Measurements from ENCODE around the gene GPX2. TPM values are rescaled to one million over a fixed set of nuclear protein-coding genes. Genes with fewer than 3 reads are reported as not detected.

The GPX2 gene
- total and polyA plus RNA-seq, 2 of the 4 experiments (the other 2 are of a cell fraction), result not detected

DNA sequence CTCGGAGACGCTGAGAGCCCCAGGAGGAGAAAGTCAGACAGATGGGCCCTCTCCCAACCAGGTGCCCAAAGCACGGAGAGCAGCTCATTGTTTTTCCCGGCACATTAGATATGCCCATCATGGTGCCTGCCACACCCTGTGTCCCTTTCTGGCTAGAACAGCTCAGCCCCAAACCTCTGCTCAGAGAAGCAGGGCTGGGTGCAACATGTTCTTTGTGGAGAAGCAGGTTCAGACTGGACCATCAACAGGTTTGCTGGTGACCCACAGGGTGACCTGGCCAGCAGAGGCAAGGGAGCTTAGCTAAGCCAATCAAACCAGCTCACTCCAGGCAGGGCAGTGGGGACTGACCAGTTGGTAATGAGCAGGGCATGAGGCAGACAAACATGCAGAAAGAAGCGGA, 16.2 kb upstream of the GPX2 start:
- no peak overlapping the region for H2AFZ ChIP-seq (replicated peaks; ENCODE audit: low read length, poor library complexity)
- H3K4ac ChIP-seq (ENCODE audit: low read depth, low read length), result no peak overlapping the region
- H4K5ac ChIP-seq (ENCODE audit: low read depth, low read length), result no peak overlapping the region
- no peak overlapping the region for H3K23ac ChIP-seq (ENCODE audit: low read depth, low read length)
- H2BK15ac ChIP-seq (ENCODE audit: low read depth, low read length), result no peak overlapping the region
- dilution Hi-C loops (cut with HindIII; ENCODE audit: low sequenced_read_pairs, unreplicated experiment) (no loop called here), intact Hi-C loops (cut with micrococcal nuclease) (no loop called here), in situ Hi-C loops (cut with MboI; ENCODE audit: low sequenced_read_pairs) (no loop called here)
- no TSS peak for BruUV-seq (replicated peaks)
- no peak overlapping the region for H3K27ac ChIP-seq (ENCODE audit: insufficient read depth, low read length)
- H2BK5ac ChIP-seq (ENCODE audit: low read depth, low read length, poor library complexity, severe bottlenecking), result no peak overlapping the region
- no peak overlapping the region for H2BK120ac ChIP-seq (ENCODE audit: low read depth, low read length)
- no peak overlapping the region for H4K8ac ChIP-seq (ENCODE audit: low read depth in 2 of 2, low read length in 2 of 2)
- no peaks in the 10 kb centered on the region for H3K36me3 ChIP-seq (ENCODE audit: control insufficient read depth, insufficient read depth, low read length)
- DNase-seq (no peak), ATAC-seq (ENCODE audit: low read depth) (no peak)
- no peak overlapping the region for H3K14ac ChIP-seq (replicated peaks; ENCODE audit: low read depth, low read length)
- H3K4me1 ChIP-seq (ENCODE audit: control insufficient read depth, insufficient read depth, low read length), result no peaks in the 10 kb centered on the region
- no peak overlapping the region for H3K9ac ChIP-seq (ENCODE audit: low read depth, low read length)
- peaks cover 2% of the 10 kb centered on the region; the same call in 1 of the 2 replicates for H3K9me1 ChIP-seq (ENCODE audit: insufficient read depth, low read length)
- no peak overlapping the region for H2AK9ac ChIP-seq (replicated peaks; ENCODE audit: low read depth, low read length, poor library complexity)
- TF ChIP-seq, protein P1, sequence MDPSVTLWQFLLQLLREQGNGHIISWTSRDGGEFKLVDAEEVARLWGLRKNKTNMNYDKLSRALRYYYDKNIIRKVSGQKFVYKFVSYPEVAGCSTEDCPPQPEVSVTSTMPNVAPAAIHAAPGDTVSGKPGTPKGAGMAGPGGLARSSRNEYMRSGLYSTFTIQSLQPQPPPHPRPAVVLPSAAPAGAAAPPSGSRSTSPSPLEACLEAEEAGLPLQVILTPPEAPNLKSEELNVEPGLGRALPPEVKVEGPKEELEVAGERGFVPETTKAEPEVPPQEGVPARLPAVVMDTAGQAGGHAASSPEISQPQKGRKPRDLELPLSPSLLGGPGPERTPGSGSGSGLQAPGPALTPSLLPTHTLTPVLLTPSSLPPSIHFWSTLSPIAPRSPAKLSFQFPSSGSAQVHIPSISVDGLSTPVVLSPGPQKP (IDR thresholded peaks at IDR 0.05; ENCODE audit: borderline replicate concordance, low read depth, low read length), result no peak
- no peak for TF ChIP-seq CEBPB (IDR thresholded peaks at IDR 0.05; ENCODE audit: low read depth, low read length)
- TF ChIP-seq CHD1 (IDR thresholded peaks at IDR 0.05; ENCODE audit: low read depth, low read length), result no peak
- TF ChIP-seq, protein P2, sequence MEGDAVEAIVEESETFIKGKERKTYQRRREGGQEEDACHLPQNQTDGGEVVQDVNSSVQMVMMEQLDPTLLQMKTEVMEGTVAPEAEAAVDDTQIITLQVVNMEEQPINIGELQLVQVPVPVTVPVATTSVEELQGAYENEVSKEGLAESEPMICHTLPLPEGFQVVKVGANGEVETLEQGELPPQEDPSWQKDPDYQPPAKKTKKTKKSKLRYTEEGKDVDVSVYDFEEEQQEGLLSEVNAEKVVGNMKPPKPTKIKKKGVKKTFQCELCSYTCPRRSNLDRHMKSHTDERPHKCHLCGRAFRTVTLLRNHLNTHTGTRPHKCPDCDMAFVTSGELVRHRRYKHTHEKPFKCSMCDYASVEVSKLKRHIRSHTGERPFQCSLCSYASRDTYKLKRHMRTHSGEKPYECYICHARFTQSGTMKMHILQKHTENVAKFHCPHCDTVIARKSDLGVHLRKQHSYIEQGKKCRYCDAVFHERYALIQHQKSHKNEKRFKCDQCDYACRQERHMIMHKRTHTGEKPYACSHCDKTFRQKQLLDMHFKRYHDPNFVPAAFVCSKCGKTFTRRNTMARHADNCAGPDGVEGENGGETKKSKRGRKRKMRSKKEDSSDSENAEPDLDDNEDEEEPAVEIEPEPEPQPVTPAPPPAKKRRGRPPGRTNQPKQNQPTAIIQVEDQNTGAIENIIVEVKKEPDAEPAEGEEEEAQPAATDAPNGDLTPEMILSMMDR (conservative IDR thresholded peaks at IDR 0.05; ENCODE audit: low read depth, low read length), result no peak
- TF ChIP-seq SMC3 (IDR thresholded peaks at IDR 0.05; ENCODE audit: low read depth, low read length), result no peak
- TF ChIP-seq NFE2L2 (IDR thresholded peaks at IDR 0.05; ENCODE audit: low read depth, low read length), result no peak
- no peak for TF ChIP-seq FOS (IDR thresholded peaks at IDR 0.05; ENCODE audit: low read depth, low read length)
- no peak for TF ChIP-seq POLR2A (IDR thresholded peaks at IDR 0.05; ENCODE audit: low read depth, low read length)
- TF ChIP-seq, protein P3, sequence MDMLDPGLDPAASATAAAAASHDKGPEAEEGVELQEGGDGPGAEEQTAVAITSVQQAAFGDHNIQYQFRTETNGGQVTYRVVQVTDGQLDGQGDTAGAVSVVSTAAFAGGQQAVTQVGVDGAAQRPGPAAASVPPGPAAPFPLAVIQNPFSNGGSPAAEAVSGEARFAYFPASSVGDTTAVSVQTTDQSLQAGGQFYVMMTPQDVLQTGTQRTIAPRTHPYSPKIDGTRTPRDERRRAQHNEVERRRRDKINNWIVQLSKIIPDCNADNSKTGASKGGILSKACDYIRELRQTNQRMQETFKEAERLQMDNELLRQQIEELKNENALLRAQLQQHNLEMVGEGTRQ (IDR thresholded peaks at IDR 0.05; ENCODE audit: low read depth, low read length), result no peak
- no peak for TF ChIP-seq MXI1 (IDR thresholded peaks at IDR 0.05; ENCODE audit: borderline replicate concordance, low read depth, low read length)
- no peak for TF ChIP-seq RCOR1 (IDR thresholded peaks at IDR 0.05; ENCODE audit: insufficient replicate concordance, low read length)
- TF ChIP-seq BHLHE40 (IDR thresholded peaks at IDR 0.05; ENCODE audit: low read depth, low read length), result no peak
- TF ChIP-seq RAD21 (IDR thresholded peaks at IDR 0.05; ENCODE audit: low read length), result no peak
- no peak for TF ChIP-seq RFX5 (IDR thresholded peaks at IDR 0.05; ENCODE audit: low read depth, low read length)
- TF ChIP-seq MAFK (IDR thresholded peaks at IDR 0.05; ENCODE audit: low read depth, low read length), result no peak
- TF ChIP-seq MAZ (IDR thresholded peaks at IDR 0.05; ENCODE audit: borderline replicate concordance, low read depth, low read length), result no peak
- no peak overlapping the region for H4K91ac ChIP-seq (ENCODE audit: insufficient read depth, low read depth, low read length)
- H2BK20ac ChIP-seq (ENCODE audit: low read depth, low read length), result no peak overlapping the region
- ChIA-PET CTCF (no interaction called here), POLR2A (ENCODE audit: unreplicated experiment) (no interaction called here)
- H3K79me1 ChIP-seq (ENCODE audit: low read depth in 1 of 2, low read length in 2 of 2), result no peaks in the 10 kb centered on the region; a peak in 1 of 4 replicates
- H3K4me3 ChIP-seq (ENCODE audit: insufficient read depth, low read depth, low read length), result no peak overlapping the region
- H3K56ac ChIP-seq (ENCODE audit: extremely low read depth, insufficient read depth, low read length), result no peak overlapping the region
- 89% methylated on average over 1 of the region's 5 CpGs; no CpG with 5 or more reads in 1 of the 2 experiments for WGBS, 2 experiments (ENCODE audit: extremely low coverage in 2 of 2, insufficient read length in 1 of 2)
- H3K9me3 ChIP-seq (ENCODE audit: control insufficient read depth, insufficient read depth, low read length), result no peaks in the 10 kb centered on the region
- no peak overlapping the region for H3K18ac ChIP-seq (ENCODE audit: low read depth, low read length)
- H2AK5ac ChIP-seq (ENCODE audit: low read depth, low read length), result no peak overlapping the region
- no peak overlapping the region for H3K4me2 ChIP-seq (ENCODE audit: low read depth, low read length)
- no peaks in the 10 kb centered on the region for H4K20me1 ChIP-seq (ENCODE audit: insufficient read depth, low read length)
- H3K27me3 ChIP-seq (ENCODE audit: control insufficient read depth, insufficient read depth, low read length), result no peaks in the 10 kb centered on the region
